Transverse colon (tissue), 4 donors: Measurements from ENCODE around the gene SLC44A4. TPM values are rescaled to one million over a fixed set of nuclear protein-coding genes. Genes with fewer than 3 reads are reported as not detected.

Source experiments
- DNase-seq: peaks from one replicate; pipeline ENCODE4 v3.0.0-alpha.2; 2019
- H3K27ac ChIP-seq, 4 donors: fragments of 200-600 bp; sonication (generic); 2 replicates each; pipeline ENCODE4 v1.5.1; 2016 to 2018; ENCODE audit warnings: inconsistent platforms in 4 of 4
- H3K27me3 ChIP-seq: fragments of 200-600 bp; sonication (generic); 2 replicates; pipeline ENCODE4 v1.5.1; 2017; ENCODE audit warnings: inconsistent platforms
- H3K36me3 ChIP-seq, 4 donors: fragments of 200-600 bp; sonication (generic); 2 replicates each; pipeline ENCODE4 v1.5.1; 2017 to 2019; ENCODE audit warnings: inconsistent platforms in 4 of 4
- H3K4me1 ChIP-seq, 4 donors: fragments of 200-600 bp; sonication (generic); 2 replicates each; pipeline ENCODE4 v1.5.1; 2017 to 2020; ENCODE audit warnings: inconsistent platforms in 4 of 4
- H3K4me3 ChIP-seq, 4 donors: fragments of 200-600 bp; sonication (generic); 1 replicate in 1 of 4; 2 replicates in 3 of 4; pipeline versions ENCODE4 v1.5.1 to v1.6.1; 2017 to 2019; ENCODE audit warnings: inconsistent platforms in 4 of 4
- H3K9me3 ChIP-seq, 2 donors: fragments of 200-600 bp; sonication (generic); 2 replicates each; pipeline ENCODE4 v1.5.1; 2017 to 2019; ENCODE audit warnings: inconsistent platforms in 2 of 2
- EP300 ChIP-seq: sonication (generic); formaldehyde crosslinking; IDR thresholded peaks from one replicate; pipeline ENCODE4 v1.6.1; 2017; ENCODE audit warnings: antibody characterized with exemption, low read depth
- POLR2A ChIP-seq: fragments of 450-650 bp; IDR thresholded peaks from one replicate; pipeline ENCODE4 v1.6.1; 2016; ENCODE audit warnings: antibody characterized with exemption, mild to moderate bottlenecking, moderate library complexity
- POLR2AphosphoS5 ChIP-seq, 3 donors: sonication (generic); formaldehyde crosslinking; IDR thresholded peaks; one replicate each; pipeline ENCODE4 v1.6.1; 2016; ENCODE audit warnings: antibody characterized with exemption in 3 of 3
- WGBS, 2 donors: methylation state at CpG; one replicate each; pipeline ENCODE4 v1.1.5; 2018; ENCODE audit warnings: low coverage in 1 of 2; 5-methylcytosine and 5-hydroxymethylcytosine counted together
- in situ Hi-C, 4 donors: fragments of 200-750 bp; cut with MboI; loops; one replicate each; pipeline versions ENCODE4 v1.15.0 to v1.15.1; 2017; ENCODE audit warnings: low sequenced_read_pairs in 3 of 4, low pct_ligation_motif_present in 1 of 4, low pct_unique_long_range_greater_than_20kb in 1 of 4
- intact Hi-C: fragments of 100-400 bp; cut with DNase I; formaldehyde crosslinking; loops from one replicate; pipeline ENCODE4 v1.15.1; 2023; ENCODE audit warnings: low total_unique reads
- total RNA-seq, 4 donors: library from RNA; depleted of rRNA; stranded (reverse); fragments of >200 nt; gene quantifications; one replicate each; pipeline ENCODE4 v1.1.0, GENCODE V29; 2016
- TF ChIP-seq, protein P1 (sequence below), 5 experiments: fragments of 200-600 bp in 3 of 5; fragments of 450-650 bp in 2 of 5; sonication (generic) in 3 of 5; IDR thresholded peaks; 1 replicate in 2 of 5; 2 replicates in 3 of 5; pipeline ENCODE4 v1.5.1; 2016 to 2017; ENCODE audit warnings: antibody characterized with exemption in 5 of 5, inconsistent platforms in 3 of 5, mild to moderate bottlenecking in 2 of 5, moderate library complexity in 1 of 5

Gene SLC44A4
- total RNA-seq, 4 donors from 2014 or later = 149 to 734 (median 395) TPM

- Histone ChIP-seq H3K4me3 (peak overlapping the region in 1 of 4 donors; percentile 47), H3K27ac (peak overlapping the region; percentile 86 to 96 (median 92)), H3K36me3 (peaks cover 0 to 8% (median 2%) of the 10 kb centered on the region in 4 donors), H3K27me3 (no peaks in the 10 kb centered on the region), H3K4me1 (peaks cover 14 to 36% (median 32%) of the 10 kb centered on the region in 4 donors), H3K9me3 (no peaks in the 10 kb centered on the region)
- TF ChIP-seq EP300 (no peak), POLR2AphosphoS5 (IDR thresholded peaks at IDR 0.05) (no peak), POLR2A (no peak)
- TF ChIP-seq, protein P1, sequence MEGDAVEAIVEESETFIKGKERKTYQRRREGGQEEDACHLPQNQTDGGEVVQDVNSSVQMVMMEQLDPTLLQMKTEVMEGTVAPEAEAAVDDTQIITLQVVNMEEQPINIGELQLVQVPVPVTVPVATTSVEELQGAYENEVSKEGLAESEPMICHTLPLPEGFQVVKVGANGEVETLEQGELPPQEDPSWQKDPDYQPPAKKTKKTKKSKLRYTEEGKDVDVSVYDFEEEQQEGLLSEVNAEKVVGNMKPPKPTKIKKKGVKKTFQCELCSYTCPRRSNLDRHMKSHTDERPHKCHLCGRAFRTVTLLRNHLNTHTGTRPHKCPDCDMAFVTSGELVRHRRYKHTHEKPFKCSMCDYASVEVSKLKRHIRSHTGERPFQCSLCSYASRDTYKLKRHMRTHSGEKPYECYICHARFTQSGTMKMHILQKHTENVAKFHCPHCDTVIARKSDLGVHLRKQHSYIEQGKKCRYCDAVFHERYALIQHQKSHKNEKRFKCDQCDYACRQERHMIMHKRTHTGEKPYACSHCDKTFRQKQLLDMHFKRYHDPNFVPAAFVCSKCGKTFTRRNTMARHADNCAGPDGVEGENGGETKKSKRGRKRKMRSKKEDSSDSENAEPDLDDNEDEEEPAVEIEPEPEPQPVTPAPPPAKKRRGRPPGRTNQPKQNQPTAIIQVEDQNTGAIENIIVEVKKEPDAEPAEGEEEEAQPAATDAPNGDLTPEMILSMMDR (IDR thresholded peaks at IDR 0.05) = no peak
- intact Hi-C loops (no loop called here), in situ Hi-C loops (no loop called here)
- 51% methylated on average over 5 of the region's 5 CpGs; no CpG with 5 or more reads in 1 of the 2 donors for WGBS, 2 donors
- no peak for DNase-seq
These were observed 2.9 kb downstream of the SLC44A4 start for GRCh38 chr6:31875877-31876276.

- H3K4me1 ChIP-seq = peaks cover 14 to 33% (median 31%) of the 10 kb centered on the region in 4 donors
- H3K36me3 ChIP-seq = peaks cover 0 to 4% (median 0%) of the 10 kb centered on the region in 4 donors
- in situ Hi-C loops (no loop called here), intact Hi-C loops (no loop called here)
- no peaks in the 10 kb centered on the region for H3K9me3 ChIP-seq
- no peak for DNase-seq
- no peaks in the 10 kb centered on the region for H3K27me3 ChIP-seq
- no peak overlapping the region for H3K4me3 ChIP-seq
- peak overlapping the region; percentile 86 to 96 (median 92) for H3K27ac ChIP-seq
- 53% methylated on average over 5 of the region's 5 CpGs; no CpG with 5 or more reads in 1 of the 2 donors for WGBS, 2 donors
- TF ChIP-seq POLR2AphosphoS5 (IDR thresholded peaks at IDR 0.05) (no peak), POLR2A (no peak), EP300 (no peak)
- TF ChIP-seq, protein P1 (IDR thresholded peaks at IDR 0.05) = no peak
These were observed 3.8 kb downstream of the SLC44A4 start for GRCh38 chr6:31874836-31875572.

DNA sequence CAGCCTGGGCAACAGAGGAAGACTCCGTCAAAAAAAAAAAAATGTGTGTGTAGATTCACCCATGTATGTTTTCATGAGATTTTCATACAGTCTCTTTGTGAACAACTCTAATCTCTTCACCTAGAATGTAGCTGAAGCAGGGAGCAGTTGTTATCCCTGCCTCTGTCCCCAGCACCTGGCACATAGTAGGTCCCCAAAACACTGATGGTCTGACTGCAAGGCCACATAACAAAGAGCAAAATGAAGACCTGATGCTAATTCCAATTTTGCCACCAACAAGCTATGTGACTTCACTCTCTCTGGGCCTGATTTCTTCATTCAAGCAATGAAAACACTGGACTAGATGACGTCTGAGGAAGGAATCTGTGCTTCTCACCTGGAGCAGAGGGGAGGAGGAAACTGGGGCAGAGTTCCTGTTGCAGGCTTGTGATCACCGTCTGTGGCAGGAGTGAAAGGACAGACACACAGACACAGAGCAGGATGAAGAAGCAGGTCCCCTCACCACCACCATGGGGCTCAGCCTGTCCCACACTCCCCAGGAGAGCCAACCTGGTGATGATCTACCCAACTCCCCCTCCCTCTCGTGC, 4.6 kb downstream of the SLC44A4 start:
- DNase-seq = no peak
- 56 to 83% methylated on average over 1 to 4 of the region's 4 CpGs for WGBS, 2 donors
- no peaks in the 10 kb centered on the region for H3K27me3 ChIP-seq
- H3K27ac ChIP-seq = peak overlapping the region; percentile 54 to 89 (median 60)
- intact Hi-C loops = no loop called here
- H3K36me3 ChIP-seq = no peaks in the 10 kb centered on the region
- H3K9me3 ChIP-seq = no peaks in the 10 kb centered on the region
- TF ChIP-seq POLR2A (no peak), POLR2AphosphoS5 (IDR thresholded peaks at IDR 0.05) (no peak), EP300 (no peak)
- TF ChIP-seq, protein P1 (IDR thresholded peaks at IDR 0.05) = no peak
- in situ Hi-C loops = no loop called here
- H3K4me3 ChIP-seq = no peak overlapping the region
- peaks cover 14 to 28% (median 23%) of the 10 kb centered on the region in 4 donors for H3K4me1 ChIP-seq

DNA sequence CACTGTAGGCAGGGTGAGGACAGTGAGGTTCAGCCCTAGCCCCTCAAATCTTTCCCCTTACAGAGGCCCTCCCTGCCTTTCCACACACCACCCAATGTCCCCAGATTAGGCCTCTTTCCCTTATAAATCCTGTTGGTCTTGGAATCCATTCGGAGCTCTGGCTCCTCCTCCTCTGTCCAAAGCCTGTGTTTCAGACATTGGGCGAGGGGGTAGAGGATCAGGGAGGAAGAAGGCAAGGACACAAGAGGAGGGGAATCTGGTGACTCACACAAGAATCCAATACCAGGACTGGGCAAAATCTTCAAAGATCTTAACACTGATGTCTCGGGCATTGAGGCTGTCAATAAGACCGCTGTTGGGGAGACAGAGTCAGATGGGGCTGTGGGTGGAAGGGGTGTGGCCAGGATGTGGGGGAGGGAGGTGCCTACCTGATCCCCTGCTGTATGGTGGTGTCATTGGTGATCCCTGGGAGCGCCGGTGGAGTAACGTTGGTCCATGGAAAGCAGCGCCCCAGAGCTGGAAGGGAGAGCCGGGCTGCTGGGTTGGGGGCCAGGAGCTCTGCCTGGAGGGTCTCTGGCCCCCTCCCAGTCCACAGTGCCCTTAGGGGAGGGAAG, 7.6 kb downstream of the SLC44A4 start:
- in situ Hi-C loops (no loop called here), intact Hi-C loops (no loop called here)
- Histone ChIP-seq H3K4me3 (no peak overlapping the region), H3K36me3 (peaks cover 0 to 4% (median 0%) of the 10 kb centered on the region in 4 donors), H3K27ac (no peak overlapping the region), H3K27me3 (no peaks in the 10 kb centered on the region), H3K9me3 (no peaks in the 10 kb centered on the region), H3K4me1 (peaks cover 14 to 18% (median 16%) of the 10 kb centered on the region in 4 donors)
- WGBS, 2 donors = 53 to 64% methylated on average over 3 to 9 of the region's 9 CpGs
- DNase-seq = no peak
- no peak for TF ChIP-seq POLR2A
- TF ChIP-seq, protein P1 (IDR thresholded peaks at IDR 0.05) = no peak
- TF ChIP-seq POLR2AphosphoS5 (IDR thresholded peaks at IDR 0.05) = no peak
- TF ChIP-seq EP300 = no peak
